ENCODE data around the gene CRLF3.
"Not testable (repeated sequence)": the region's sequence is repeated elsewhere in the genome, so short reads cannot be mapped to it uniquely, and the experiment has no call there.

Gene CRLF3

GRCh38 chr17:30816165-30816564 is 8.3 kb downstream of the CRLF3 start:
- CTCF ChIA-PET, result interaction anchor here (1.5 kb wide), 1 partner anchor 15 kb away, joined by 4 read pairs; no protein-coding TSS in a partner anchor
- no peak for TF ChIP-seq CTCF (IDR thresholded peaks at IDR 0.05; ENCODE audit: control extremely low read depth, extremely low read depth, low read depth, missing control alignments)
- no peak for DNase-seq (ENCODE audit: extremely low spot score)
- POLR2A ChIA-PET, result no interaction called here

- POLR2A ChIA-PET; DNase-seq (ENCODE audit: extremely low spot score): not testable (repeated sequence)
- CTCF ChIA-PET, result interaction anchor here (1.5 to 2.8 kb wide), 2 partner anchors 10 to 16 kb away, joined by 4 to 16 read pairs; partner anchors contain the start of gene CRLF3
Observed at GRCh38 chr17:30814860-30815259, 9.6 kb downstream of the CRLF3 start.

GRCh38 chr17:30814236-30814635 is 10.3 kb downstream of the CRLF3 start:
- CTCF ChIA-PET, result interaction anchor here (2.8 kb wide), 1 partner anchor 10 kb away, joined by 16 read pairs; the partner anchor contains the start of gene CRLF3
- POLR2A ChIA-PET; DNase-seq (ENCODE audit: extremely low spot score): not testable (repeated sequence)

- TF ChIP-seq CTCF (IDR thresholded peaks at IDR 0.05; ENCODE audit: control extremely low read depth, extremely low read depth, low read depth, missing control alignments), result no peak
- no peak for DNase-seq (ENCODE audit: extremely low spot score)
- ChIA-PET POLR2A (no interaction called here), CTCF (interaction anchor here (2.8 to 3.8 kb wide), 2 partner anchors 12 kb away, joined by 16 to 38 read pairs; partner anchors contain the start of gene CRLF3)
Observed at GRCh38 chr17:30812218-30813177, 12.0 kb downstream of the CRLF3 start.

GRCh38 chr17:30809867-30810266 is 14.6 kb downstream of the CRLF3 start:
- CTCF ChIA-PET, result interaction anchor here (1.4 to 3.8 kb wide), 4 partner anchors 11 to 17 kb away, joined by 3 to 38 read pairs (median 12); partner anchors contain the start of gene CRLF3
- DNase-seq (ENCODE audit: extremely low spot score), result no peak
- POLR2A ChIA-PET, result interaction anchor here (0.7 kb wide), 1 partner anchor 10 kb away, joined by 3 read pairs; no protein-coding TSS in a partner anchor
- no peak for TF ChIP-seq CTCF (IDR thresholded peaks at IDR 0.05; ENCODE audit: control extremely low read depth, extremely low read depth, low read depth, missing control alignments)

GRCh38 chr17:30808785-30809286 is 15.7 kb downstream of the CRLF3 start:
- ChIA-PET CTCF (interaction anchor here (1.4 to 3.8 kb wide), 4 partner anchors 10 to 16 kb away, joined by 3 to 38 read pairs (median 12); partner anchors contain the start of gene CRLF3), POLR2A (no interaction called here)
- no peak for TF ChIP-seq CTCF (IDR thresholded peaks at IDR 0.05; ENCODE audit: control extremely low read depth, extremely low read depth, low read depth, missing control alignments)
- peak; percentile 70 for DNase-seq (ENCODE audit: extremely low spot score)

- no peak for DNase-seq (ENCODE audit: extremely low spot score)
- CTCF ChIA-PET, result no interaction called here
- TF ChIP-seq CTCF (IDR thresholded peaks at IDR 0.05; ENCODE audit: control extremely low read depth, extremely low read depth, low read depth, missing control alignments), result no peak
- POLR2A ChIA-PET, result no interaction called here
Observed at GRCh38 chr17:30807896-30808295, 16.6 kb downstream of the CRLF3 start.
